ENCODE measurements around the gene MTARC1. TPM values are rescaled to one million over a fixed set of nuclear protein-coding genes. Genes with fewer than 3 reads are reported as not detected.

Gene MTARC1
- total RNA-seq, 2 experiments from 2014 or later = not detected

- Histone ChIP-seq H4K20me1 (ENCODE audit: insufficient read depth, low read length) (no peaks in the 10 kb centered on the region), H2AFZ (ENCODE audit: low read length) (no peak overlapping the region), H3K9me3 (ENCODE audit: low read length) (no peaks in the 10 kb centered on the region), H3K36me3 (ENCODE audit: insufficient read depth, low read length) (no peaks in the 10 kb centered on the region), H3K9me2 (ENCODE audit: insufficient read depth, low read length) (no peaks in the 10 kb centered on the region), H3K27ac (ENCODE audit: low read depth, low read length, poor library complexity, severe bottlenecking) (no peak overlapping the region), H3K4me1 (ENCODE audit: insufficient read depth, low read length, poor library complexity, severe bottlenecking) (no peaks in the 10 kb centered on the region), H3K4me3 (ENCODE audit: low read depth, low read length, poor library complexity, severe bottlenecking) (no peak overlapping the region), H3K79me2 (ENCODE audit: insufficient read depth, low read depth, low read length) (no peaks in the 10 kb centered on the region), H3K4me2 (ENCODE audit: low read length) (no peak overlapping the region)
- TF ChIP-seq EZH2phosphoT487 (IDR thresholded peaks at IDR 0.05; ENCODE audit: borderline replicate concordance, low read depth, low read length) (no peak), CTCF (conservative IDR thresholded peaks at IDR 0.05; ENCODE audit: low read length) (no peak)
- POLR2A ChIA-PET = no interaction called here
- CTCF ChIA-PET (ENCODE audit: unreplicated experiment) = no interaction called here
- no TSS peak for BruUV-seq (replicated peaks)
- intact Hi-C loops (cut with micrococcal nuclease; ENCODE audit: unreplicated experiment) = no loop called here
- no peak for DNase-seq (ENCODE audit: low spot score)
Observed at GRCh38 chr1:220825819-220826551, 39.3 kb downstream of the MTARC1 start.

- Histone ChIP-seq H3K27ac (ENCODE audit: low read depth, low read length, poor library complexity, severe bottlenecking) (no peak overlapping the region), H3K79me2 (ENCODE audit: insufficient read depth, low read depth, low read length) (no peaks in the 10 kb centered on the region), H3K36me3 (ENCODE audit: insufficient read depth, low read length) (no peaks in the 10 kb centered on the region), H2AFZ (ENCODE audit: low read length) (no peak overlapping the region), H3K4me3 (ENCODE audit: low read depth, low read length, poor library complexity, severe bottlenecking) (no peak overlapping the region), H3K4me1 (ENCODE audit: insufficient read depth, low read length, poor library complexity, severe bottlenecking) (no peaks in the 10 kb centered on the region), H3K9me2 (ENCODE audit: insufficient read depth, low read length) (no peaks in the 10 kb centered on the region), H4K20me1 (ENCODE audit: insufficient read depth, low read length) (no peaks in the 10 kb centered on the region), H3K4me2 (ENCODE audit: low read length) (no peak overlapping the region), H3K9me3 (ENCODE audit: low read length) (no peaks in the 10 kb centered on the region)
- no peak for TF ChIP-seq EZH2phosphoT487 (IDR thresholded peaks at IDR 0.05; ENCODE audit: borderline replicate concordance, low read depth, low read length)
- TF ChIP-seq CTCF (conservative IDR thresholded peaks at IDR 0.05; ENCODE audit: low read length) = no peak
- POLR2A ChIA-PET = no interaction called here
- DNase-seq (ENCODE audit: low spot score) = no peak
- intact Hi-C loops (cut with micrococcal nuclease; ENCODE audit: unreplicated experiment) = no loop called here
- BruUV-seq (replicated peaks) = no TSS peak
- CTCF ChIA-PET (ENCODE audit: unreplicated experiment) = no interaction called here
Observed at GRCh38 chr1:220826729-220827128, 40.0 kb downstream of the MTARC1 start.

GRCh38 chr1:220827445-220828178, 40.9 kb downstream of the MTARC1 start:
- Histone ChIP-seq H3K27ac (ENCODE audit: low read depth, low read length, poor library complexity, severe bottlenecking) (no peak overlapping the region), H3K4me1 (ENCODE audit: insufficient read depth, low read length, poor library complexity, severe bottlenecking) (no peaks in the 10 kb centered on the region), H3K36me3 (ENCODE audit: insufficient read depth, low read length) (no peaks in the 10 kb centered on the region), H3K4me2 (ENCODE audit: low read length) (no peak overlapping the region), H3K4me3 (ENCODE audit: low read depth, low read length, poor library complexity, severe bottlenecking) (no peak overlapping the region), H3K9me3 (ENCODE audit: low read length) (no peaks in the 10 kb centered on the region), H3K79me2 (ENCODE audit: insufficient read depth, low read depth, low read length) (no peaks in the 10 kb centered on the region), H3K9me2 (ENCODE audit: insufficient read depth, low read length) (no peaks in the 10 kb centered on the region), H2AFZ (ENCODE audit: low read length) (no peak overlapping the region), H4K20me1 (ENCODE audit: insufficient read depth, low read length) (no peaks in the 10 kb centered on the region)
- DNase-seq (ENCODE audit: low spot score) = no peak
- BruUV-seq (replicated peaks) = no TSS peak
- CTCF ChIA-PET (ENCODE audit: unreplicated experiment) = no interaction called here
- intact Hi-C loops (cut with micrococcal nuclease; ENCODE audit: unreplicated experiment) = no loop called here
- POLR2A ChIA-PET = interaction anchor here (0.6 kb wide), 1 partner anchor 69 kb away, joined by 3 read pairs; no protein-coding TSS in a partner anchor
- TF ChIP-seq EZH2phosphoT487 (IDR thresholded peaks at IDR 0.05; ENCODE audit: borderline replicate concordance, low read depth, low read length) (no peak), CTCF (conservative IDR thresholded peaks at IDR 0.05; ENCODE audit: low read length) (no peak)
